ENCODE measurements around the gene UQCRFS1.

- TF ChIP-seq CTCF (IDR thresholded peaks at IDR 0.05), result no peak
- TF ChIP-seq POLR2A (IDR thresholded peaks at IDR 0.05), result no peak
These were observed 3.1 kb upstream of the UQCRFS1 start for GRCh38 chr19:29216021-29216420.
